Muscle of leg (tissue), 11 donors: ENCODE results near the gene MATN3. TPM values are rescaled to one million over a fixed set of nuclear protein-coding genes. Genes with fewer than 3 reads are reported as not detected.

Source experiments
- DNase-seq: peaks from one replicate; pipeline ENCODE4 v3.0.0; 2013
- H3K27ac ChIP-seq: one replicate; pipeline ENCODE4 v1.5.1; 2013; ENCODE audit warnings: mild to moderate bottlenecking, low read length, control low read depth
- H3K27me3 ChIP-seq: one replicate; pipeline ENCODE4 v1.6.1; 2013; ENCODE audit warnings: low read length; ENCODE audit not compliant: control insufficient read depth, insufficient read depth
- H3K36me3 ChIP-seq: one replicate; pipeline ENCODE4 v1.6.1; 2013; ENCODE audit warnings: low read length; ENCODE audit not compliant: control insufficient read depth, insufficient read depth
- H3K4me1 ChIP-seq: one replicate; pipeline ENCODE4 v1.6.1; 2013; ENCODE audit warnings: low read length; ENCODE audit not compliant: control insufficient read depth, insufficient read depth
- H3K4me3 ChIP-seq: one replicate; pipeline ENCODE4 v1.5.1; 2013; ENCODE audit warnings: low read length, control low read depth
- H3K9me3 ChIP-seq: replicated peaks from 2 replicates; pipeline ENCODE4 v1.6.1; 2013; ENCODE audit warnings: low read depth, low read length; ENCODE audit not compliant: control insufficient read depth
- WGBS: methylation state at CpG from one replicate; pipeline ENCODE4 v1.1.5; 2013; ENCODE audit warnings: missing lambda C conversion rate; ENCODE audit not compliant: insufficient coverage; 5-methylcytosine and 5-hydroxymethylcytosine counted together
- polyA plus RNA-seq, 8 donors: library from polyadenylated mRNA; unstranded; fragments of 120-200 nt; gene quantifications; one replicate each; pipeline versions ENCODE4 v1.2.1 to v1.2.3, GENCODE V29; 2013; ENCODE audit warnings: inconsistent platforms in 1 of 8, low replicate concordance in 1 of 8; ENCODE audit not compliant: insufficient read length in 8 of 8, insufficient read depth in 1 of 8
- total RNA-seq: library from RNA; stranded (reverse); fragments of 120-200 nt; gene quantifications from one replicate; pipeline ENCODE4 v1.2.4, GENCODE V29; 2013

MATN3 gene
- total and polyA plus RNA-seq, 9 donors: 0.31 to 2.3 (median 1.0) TPM

DNA sequence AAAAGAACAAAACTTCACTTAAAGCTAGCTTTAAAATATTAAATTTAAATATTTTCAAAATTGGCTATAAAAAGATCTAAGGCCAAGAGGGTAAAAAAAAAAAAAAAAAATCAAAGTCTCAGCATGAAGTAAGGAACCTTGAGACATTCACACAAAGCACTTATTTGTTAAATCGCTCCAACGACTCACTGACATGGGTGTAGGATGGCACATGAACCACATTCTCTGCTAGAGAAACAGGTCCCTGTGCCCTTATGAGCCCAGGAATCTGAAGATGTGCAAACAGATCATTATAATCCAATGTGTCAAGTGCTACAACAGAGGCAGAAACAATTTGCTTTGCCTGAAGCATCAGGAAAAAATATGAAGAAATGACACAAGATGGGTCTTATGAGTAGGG lies 25.2 kb upstream of the MATN3 start:
- no CpG with 5 or more reads among the region's 2 CpGs for WGBS
- DNase-seq: no peak
- peaks cover 65% of the 10 kb centered on the region for H3K36me3 ChIP-seq
- no peak overlapping the region for H3K27ac ChIP-seq
- no peak overlapping the region for H3K4me3 ChIP-seq
- no peaks in the 10 kb centered on the region for H3K27me3 ChIP-seq
- H3K9me3 ChIP-seq: no peaks in the 10 kb centered on the region
- peaks cover 2% of the 10 kb centered on the region for H3K4me1 ChIP-seq

DNA sequence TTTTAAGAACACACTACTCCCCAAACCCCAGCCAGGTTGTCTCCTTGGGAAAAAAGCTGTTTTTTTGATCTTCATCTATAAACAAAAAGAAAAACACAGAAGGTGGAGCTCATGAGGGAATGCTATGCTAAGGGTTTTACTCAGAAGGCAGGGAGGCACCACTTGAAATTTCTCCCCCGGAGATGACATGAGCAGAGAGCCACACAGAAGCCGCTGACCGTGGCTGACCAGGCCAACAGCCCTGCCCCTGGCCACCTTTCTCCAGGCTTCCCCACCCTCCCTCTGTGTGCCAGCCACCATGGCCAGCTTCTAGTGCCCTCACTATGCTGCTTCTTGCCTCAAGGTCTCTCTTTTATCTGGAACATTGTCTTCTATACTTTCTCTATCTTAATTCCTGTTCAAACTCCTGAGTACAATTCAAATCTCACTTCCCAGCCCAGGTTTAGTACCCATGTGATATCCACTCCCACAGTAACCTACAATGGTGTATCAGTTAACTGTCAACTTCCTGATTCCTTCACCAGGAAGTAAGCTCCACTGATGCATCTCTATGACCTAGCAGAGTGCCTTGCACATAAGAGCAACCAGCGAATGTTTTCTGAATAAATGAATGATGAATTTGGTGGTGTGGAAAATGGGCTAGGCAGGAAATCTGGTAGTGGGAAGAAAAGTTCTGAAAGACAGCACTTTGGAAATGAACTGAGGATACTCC lies 23.6 kb upstream of the MATN3 start:
- Histone ChIP-seq H3K27me3 (no peaks in the 10 kb centered on the region), H3K9me3 (no peaks in the 10 kb centered on the region), H3K4me3 (no peak overlapping the region), H3K4me1 (no peaks in the 10 kb centered on the region), H3K27ac (no peak overlapping the region), H3K36me3 (peaks cover 67% of the 10 kb centered on the region)
- 85% methylated on average over 3 of the region's 4 CpGs for WGBS
- no peak for DNase-seq

DNA sequence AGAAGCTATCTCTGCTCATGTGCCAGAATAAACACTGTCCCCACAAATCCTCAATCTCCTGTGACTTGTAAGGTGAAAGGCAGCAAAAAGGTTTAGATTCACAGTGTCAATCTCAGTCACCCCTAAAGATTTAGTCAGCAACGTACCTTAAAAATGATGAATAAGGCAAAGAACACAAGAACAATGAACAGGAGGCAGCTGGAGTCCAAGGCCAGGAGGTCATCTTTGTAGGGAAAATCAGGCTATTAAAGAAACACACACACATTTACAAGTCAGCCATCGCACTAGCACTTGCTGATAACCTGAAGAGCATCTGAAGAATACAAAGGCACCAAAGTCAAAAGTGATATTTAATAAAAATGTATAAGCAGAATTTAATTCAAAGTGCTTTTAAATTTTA lies 22.4 kb upstream of the MATN3 start:
- Histone ChIP-seq H3K4me3 (no peak overlapping the region), H3K27me3 (no peaks in the 10 kb centered on the region), H3K36me3 (peaks cover 69% of the 10 kb centered on the region), H3K27ac (no peak overlapping the region), H3K9me3 (peaks cover 5% of the 10 kb centered on the region), H3K4me1 (no peaks in the 10 kb centered on the region)
- DNase-seq: no peak
- WGBS: no CpG with 5 or more reads among the region's 2 CpGs

DNA sequence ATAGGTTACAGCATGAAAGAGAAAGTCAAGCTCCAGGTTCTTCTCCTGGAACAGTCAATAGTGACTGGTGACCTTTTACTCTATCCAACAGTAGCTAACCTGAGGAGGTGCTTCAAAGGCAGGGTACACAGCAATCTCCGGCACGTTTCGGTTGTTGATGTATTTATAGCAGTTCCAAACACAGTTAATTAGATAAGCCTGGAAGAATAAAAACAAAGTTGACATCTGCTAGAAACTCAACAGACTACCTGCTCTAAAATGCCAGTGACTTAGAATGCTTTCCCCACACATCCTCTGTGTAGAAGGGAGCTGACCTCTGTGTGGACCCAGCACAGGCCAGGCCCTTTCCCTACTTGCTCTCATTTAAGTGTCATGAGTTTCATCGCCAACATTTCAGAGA lies 21.8 kb upstream of the MATN3 start:
- no peak for DNase-seq
- H3K27ac ChIP-seq: no peak overlapping the region
- no peaks in the 10 kb centered on the region for H3K4me1 ChIP-seq
- no peaks in the 10 kb centered on the region for H3K27me3 ChIP-seq
- H3K4me3 ChIP-seq: no peak overlapping the region
- peaks cover 64% of the 10 kb centered on the region for H3K36me3 ChIP-seq
- no CpG with 5 or more reads among the region's 4 CpGs for WGBS
- H3K9me3 ChIP-seq: peaks cover 6% of the 10 kb centered on the region

DNA sequence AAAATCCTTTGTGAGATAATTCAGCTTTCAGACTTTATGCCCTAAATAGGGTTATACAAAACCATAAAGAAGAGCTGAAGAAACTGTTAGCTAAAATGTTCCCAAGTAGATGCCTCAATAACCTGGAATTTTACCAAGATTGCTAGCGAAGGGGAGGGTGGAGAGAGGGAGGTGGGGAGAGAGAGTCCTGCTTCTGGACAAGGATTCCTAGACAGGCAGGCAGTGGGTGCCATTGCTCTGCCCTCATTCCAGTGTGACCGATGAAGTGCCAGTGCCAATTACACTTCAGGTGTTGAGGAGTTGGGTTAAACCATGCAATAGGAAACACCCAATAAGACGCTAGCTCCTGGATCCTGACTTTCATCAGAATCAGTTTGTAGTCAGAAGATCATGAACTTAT lies 20.9 kb upstream of the MATN3 start:
- no peaks in the 10 kb centered on the region for H3K27me3 ChIP-seq
- no peak for DNase-seq
- peaks cover 66% of the 10 kb centered on the region for H3K36me3 ChIP-seq
- 86% methylated on average over 1 of the region's 3 CpGs for WGBS
- no peak overlapping the region for H3K4me3 ChIP-seq
- no peak overlapping the region for H3K27ac ChIP-seq
- no peaks in the 10 kb centered on the region for H3K4me1 ChIP-seq
- peaks cover 6% of the 10 kb centered on the region for H3K9me3 ChIP-seq

DNA sequence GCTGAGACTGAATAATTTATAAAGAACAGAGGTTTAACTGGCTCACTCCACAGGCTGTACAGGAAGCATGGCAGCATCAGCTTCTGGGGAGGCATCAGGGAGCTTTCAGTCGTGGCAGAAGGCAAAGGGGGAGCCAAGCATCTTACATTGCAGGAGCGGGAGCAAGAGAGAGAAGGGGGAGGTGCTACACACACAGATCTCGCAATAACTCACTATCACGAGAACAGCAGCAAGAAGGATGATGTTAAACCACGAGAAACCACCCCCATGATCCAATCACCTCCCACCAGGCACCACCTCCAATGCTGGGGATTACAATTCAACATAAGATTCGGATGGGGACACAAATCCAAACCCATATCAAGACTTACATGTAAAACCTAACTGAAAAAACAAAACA lies 17.8 kb upstream of the MATN3 start:
- peaks cover 54% of the 10 kb centered on the region for H3K36me3 ChIP-seq
- H3K9me3 ChIP-seq: peaks cover 6% of the 10 kb centered on the region
- no peak overlapping the region for H3K4me3 ChIP-seq
- no peaks in the 10 kb centered on the region for H3K27me3 ChIP-seq
- 94% methylated on average over 5 of the region's 6 CpGs for WGBS
- DNase-seq: no peak
- H3K27ac ChIP-seq: no peak overlapping the region
- H3K4me1 ChIP-seq: no peaks in the 10 kb centered on the region

DNA sequence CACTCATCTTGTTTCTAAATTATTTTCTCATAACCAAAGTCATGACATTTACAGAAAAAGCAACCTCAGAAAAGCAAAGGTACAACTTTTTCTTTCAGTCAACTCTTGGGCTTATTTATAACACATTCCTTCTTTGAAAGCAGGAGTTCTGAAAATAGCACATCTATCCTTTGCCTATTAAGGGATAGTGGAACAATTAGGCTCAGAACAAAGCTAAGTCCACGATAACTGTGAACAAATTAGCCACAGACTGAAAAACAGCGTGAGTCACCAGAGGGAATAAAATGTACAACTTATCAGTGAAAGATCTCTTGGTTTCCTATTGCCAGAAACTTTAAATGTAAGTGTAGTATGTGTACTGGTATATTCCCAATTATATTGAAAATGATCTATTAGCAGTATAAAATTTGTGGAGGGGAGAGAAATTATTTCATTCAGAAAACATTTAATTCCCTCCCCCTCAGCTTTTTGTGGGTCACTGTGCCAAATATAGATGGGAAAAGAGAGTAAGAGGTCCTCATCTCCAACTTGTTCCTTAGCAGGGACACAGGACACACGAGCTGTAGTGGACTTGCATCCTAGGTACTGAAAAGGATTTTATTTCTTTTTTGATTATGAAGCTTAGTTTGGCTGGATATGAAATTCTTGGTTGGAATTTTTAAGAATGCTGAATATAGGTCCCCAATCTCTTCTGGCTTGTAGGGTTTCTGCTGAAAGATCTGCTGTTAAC lies 15.4 kb upstream of the MATN3 start:
- no peak for DNase-seq
- H3K4me3 ChIP-seq: no peak overlapping the region
- peaks cover 34% of the 10 kb centered on the region for H3K36me3 ChIP-seq
- H3K27me3 ChIP-seq: no peaks in the 10 kb centered on the region
- H3K4me1 ChIP-seq: no peaks in the 10 kb centered on the region
- WGBS: 80% methylated on average over 1 of the region's 3 CpGs
- peaks cover 6% of the 10 kb centered on the region for H3K9me3 ChIP-seq
- no peak overlapping the region for H3K27ac ChIP-seq

DNA sequence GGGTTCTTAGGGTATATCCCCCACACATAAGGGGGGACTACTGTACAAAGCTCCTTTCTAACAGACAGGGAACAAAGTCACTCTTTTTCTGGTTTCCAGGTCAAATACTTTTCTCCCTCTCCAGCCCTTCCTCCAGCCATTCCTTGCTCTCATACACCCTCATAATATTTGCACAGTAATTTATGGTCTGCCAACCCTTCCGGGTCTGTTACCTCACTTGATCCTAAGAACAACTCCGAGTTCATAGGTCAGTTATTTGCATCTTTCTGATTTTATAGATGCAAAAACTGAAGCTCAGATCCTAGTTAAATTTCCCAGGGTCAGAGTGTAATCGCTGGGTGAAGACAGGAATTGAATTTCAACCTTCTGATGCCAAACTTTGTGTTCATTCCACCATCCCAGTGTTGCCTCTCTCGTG lies 14.8 kb upstream of the MATN3 start:
- Histone ChIP-seq H3K4me3 (no peak overlapping the region), H3K27me3 (no peaks in the 10 kb centered on the region), H3K4me1 (no peaks in the 10 kb centered on the region), H3K9me3 (peaks cover 6% of the 10 kb centered on the region), H3K36me3 (peaks cover 32% of the 10 kb centered on the region), H3K27ac (no peak overlapping the region)
- DNase-seq: no peak
- 55% methylated on average over 2 of the region's 4 CpGs for WGBS

DNA sequence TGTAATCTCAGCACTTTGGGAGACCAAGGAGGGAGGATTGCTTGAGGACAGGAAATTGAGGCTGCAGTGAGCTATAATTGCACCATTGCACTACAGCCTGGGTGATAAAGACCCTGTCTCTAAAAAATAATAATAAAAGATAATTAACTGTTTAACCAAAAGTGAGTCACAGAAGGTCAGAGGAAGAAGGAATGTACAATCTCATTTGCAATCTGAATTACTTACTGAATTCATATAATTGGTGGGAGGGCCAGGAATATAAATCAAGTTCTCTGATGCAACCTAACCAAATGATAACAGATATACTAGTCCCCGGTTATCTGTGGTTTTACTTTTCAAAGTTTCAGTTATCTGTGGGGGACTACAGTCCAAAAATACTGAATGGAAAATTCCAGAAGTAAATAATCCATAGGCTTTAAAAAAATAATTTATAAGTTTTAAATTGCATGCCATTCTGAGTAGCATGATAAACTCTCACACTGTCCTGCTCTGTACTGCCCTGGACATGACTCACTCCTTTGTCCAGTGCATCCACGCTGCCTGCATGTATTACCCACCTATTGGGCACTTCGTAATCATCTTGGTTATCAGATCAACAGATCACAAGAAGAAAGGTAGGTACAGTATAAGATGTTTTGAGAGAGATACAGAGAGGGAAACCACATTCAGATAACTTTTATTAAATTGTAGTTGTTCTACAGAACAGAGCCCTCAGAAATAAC lies 12.8 kb upstream of the MATN3 start:
- no CpG with 5 or more reads among the region's 3 CpGs for WGBS
- Histone ChIP-seq H3K27ac (no peak overlapping the region), H3K4me3 (no peak overlapping the region), H3K36me3 (peaks cover 18% of the 10 kb centered on the region), H3K9me3 (peaks cover 12% of the 10 kb centered on the region), H3K27me3 (no peaks in the 10 kb centered on the region), H3K4me1 (no peaks in the 10 kb centered on the region)
- no peak for DNase-seq

DNA sequence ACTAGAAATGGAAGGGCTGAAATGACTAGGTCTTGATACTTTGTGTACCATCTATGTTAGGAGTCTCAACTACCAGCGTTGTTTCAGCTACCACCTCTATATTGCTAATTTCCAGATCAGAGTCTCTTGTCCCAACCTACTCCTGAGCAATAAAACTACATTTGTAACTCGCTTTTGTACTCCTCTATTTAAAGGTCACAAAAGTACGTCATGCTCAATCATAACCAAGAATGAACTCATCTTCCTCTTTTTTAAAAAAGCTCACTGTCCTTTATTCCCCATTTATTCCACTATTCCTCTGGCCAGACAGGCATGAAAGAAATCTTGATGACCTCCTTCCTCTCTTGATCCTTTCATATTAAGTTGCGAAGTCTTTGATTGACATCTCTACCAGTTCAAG lies 11.2 kb upstream of the MATN3 start:
- no peak overlapping the region for H3K4me3 ChIP-seq
- H3K9me3 ChIP-seq: peaks cover 8% of the 10 kb centered on the region
- H3K27me3 ChIP-seq: no peaks in the 10 kb centered on the region
- peaks cover 11% of the 10 kb centered on the region for H3K36me3 ChIP-seq
- DNase-seq: no peak
- WGBS: 94% methylated on average over 2 of the region's 4 CpGs
- H3K4me1 ChIP-seq: no peaks in the 10 kb centered on the region
- no peak overlapping the region for H3K27ac ChIP-seq
